ENCODE measurements around the gene MBOAT2.

DNA sequence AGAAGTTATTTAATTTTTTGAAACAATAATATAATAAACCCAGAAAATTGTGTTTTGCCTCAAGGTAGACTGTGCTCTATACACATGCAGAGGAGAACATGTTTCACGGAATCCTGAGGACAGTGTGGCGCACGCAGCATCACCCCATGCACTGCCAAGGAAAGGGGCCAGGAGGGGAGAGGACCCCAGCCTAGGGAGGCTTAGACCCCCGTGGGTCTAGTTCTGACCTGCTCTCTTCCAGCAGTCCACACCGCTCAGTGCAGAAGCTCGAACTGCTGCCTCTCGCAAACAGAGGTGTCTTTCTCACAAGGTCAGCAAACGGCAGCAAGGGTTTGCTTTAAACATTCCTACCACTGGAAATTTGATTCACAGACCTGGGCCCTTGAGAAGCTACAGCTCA is 114.5 kb downstream of the MBOAT2 start:
- TF ChIP-seq, protein P1, sequence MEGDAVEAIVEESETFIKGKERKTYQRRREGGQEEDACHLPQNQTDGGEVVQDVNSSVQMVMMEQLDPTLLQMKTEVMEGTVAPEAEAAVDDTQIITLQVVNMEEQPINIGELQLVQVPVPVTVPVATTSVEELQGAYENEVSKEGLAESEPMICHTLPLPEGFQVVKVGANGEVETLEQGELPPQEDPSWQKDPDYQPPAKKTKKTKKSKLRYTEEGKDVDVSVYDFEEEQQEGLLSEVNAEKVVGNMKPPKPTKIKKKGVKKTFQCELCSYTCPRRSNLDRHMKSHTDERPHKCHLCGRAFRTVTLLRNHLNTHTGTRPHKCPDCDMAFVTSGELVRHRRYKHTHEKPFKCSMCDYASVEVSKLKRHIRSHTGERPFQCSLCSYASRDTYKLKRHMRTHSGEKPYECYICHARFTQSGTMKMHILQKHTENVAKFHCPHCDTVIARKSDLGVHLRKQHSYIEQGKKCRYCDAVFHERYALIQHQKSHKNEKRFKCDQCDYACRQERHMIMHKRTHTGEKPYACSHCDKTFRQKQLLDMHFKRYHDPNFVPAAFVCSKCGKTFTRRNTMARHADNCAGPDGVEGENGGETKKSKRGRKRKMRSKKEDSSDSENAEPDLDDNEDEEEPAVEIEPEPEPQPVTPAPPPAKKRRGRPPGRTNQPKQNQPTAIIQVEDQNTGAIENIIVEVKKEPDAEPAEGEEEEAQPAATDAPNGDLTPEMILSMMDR (IDR thresholded peaks at IDR 0.05) = no peak
- TF ChIP-seq POLR2A (IDR thresholded peaks at IDR 0.05) = no peak
